Measurements from ENCODE around the gene SPP1. TPM values are rescaled to one million over a fixed set of nuclear protein-coding genes. Genes with fewer than 3 reads are reported as not detected.

The SPP1 gene
- total RNA-seq, 4 donors from 2014 or later = 43.3 to 2,902 (median 151) TPM

DNA sequence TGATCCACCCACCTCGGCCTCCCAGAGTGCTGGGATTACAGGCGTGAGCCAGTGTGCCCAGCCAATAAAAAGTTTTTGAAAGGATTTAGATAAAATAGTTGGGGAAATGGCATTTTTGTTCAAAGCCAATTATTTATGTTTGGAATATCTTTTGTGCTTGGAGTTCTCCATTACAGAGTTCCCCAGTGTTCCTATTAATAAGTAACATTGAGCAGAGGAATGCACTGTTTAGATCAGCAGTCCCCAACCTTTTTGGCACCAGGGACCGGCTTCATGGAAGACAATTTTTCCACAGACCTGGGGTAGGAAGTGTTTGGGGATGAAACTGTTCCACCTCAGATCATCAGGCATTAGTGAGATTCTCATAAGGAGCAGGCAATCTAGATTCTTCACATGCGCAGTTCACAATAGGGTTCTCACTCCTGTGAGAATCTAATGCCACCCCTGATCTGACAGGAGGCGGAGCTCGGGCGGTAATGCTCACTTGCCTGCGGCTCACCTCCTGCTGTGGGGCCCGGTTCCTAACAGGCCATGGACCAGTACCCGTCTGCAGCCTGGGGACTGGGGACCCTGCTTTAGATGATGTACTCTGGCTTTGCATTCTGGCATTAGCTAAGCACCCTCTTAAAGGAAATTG lies 40.3 kb downstream of the SPP1 start:
- TF ChIP-seq, protein P1, sequence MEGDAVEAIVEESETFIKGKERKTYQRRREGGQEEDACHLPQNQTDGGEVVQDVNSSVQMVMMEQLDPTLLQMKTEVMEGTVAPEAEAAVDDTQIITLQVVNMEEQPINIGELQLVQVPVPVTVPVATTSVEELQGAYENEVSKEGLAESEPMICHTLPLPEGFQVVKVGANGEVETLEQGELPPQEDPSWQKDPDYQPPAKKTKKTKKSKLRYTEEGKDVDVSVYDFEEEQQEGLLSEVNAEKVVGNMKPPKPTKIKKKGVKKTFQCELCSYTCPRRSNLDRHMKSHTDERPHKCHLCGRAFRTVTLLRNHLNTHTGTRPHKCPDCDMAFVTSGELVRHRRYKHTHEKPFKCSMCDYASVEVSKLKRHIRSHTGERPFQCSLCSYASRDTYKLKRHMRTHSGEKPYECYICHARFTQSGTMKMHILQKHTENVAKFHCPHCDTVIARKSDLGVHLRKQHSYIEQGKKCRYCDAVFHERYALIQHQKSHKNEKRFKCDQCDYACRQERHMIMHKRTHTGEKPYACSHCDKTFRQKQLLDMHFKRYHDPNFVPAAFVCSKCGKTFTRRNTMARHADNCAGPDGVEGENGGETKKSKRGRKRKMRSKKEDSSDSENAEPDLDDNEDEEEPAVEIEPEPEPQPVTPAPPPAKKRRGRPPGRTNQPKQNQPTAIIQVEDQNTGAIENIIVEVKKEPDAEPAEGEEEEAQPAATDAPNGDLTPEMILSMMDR (IDR thresholded peaks at IDR 0.05; ENCODE audit: low read depth) = no peak

DNA sequence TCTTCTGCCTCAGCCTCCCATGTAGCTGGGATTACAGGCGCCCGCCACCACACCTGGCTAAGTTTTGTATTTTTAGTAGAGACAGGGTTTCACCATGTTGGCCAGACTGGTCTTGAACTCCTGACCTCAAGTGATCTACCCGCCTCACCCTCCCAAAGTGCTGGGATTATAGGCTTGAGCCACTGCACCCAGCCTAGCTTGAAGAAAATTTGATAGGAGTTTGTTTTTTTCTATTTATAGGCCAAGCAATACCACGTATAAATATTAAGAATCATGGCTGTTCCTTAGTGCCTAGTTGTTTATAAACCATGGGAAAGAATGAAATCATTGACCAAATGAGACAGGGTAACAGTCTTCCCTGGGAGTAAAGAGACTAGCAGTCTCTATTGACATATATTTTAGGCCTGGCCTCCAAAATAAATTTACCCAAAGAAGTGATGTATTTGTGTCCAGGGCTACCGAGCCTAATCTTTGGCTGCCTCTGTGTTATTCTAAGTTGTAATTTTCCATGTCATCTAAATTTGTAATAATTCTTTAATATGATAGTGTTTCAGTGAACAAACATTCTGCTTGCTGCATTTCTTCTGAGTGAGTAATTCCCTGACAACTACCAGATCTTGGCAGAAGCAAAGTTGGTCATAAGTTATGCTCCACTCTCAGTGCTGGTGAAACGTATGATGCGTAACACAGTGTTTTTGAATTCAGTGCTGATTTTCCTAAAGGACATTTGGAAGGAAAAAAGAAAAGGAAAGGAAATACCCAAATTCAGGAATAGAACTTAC lies 42.2 kb downstream of the SPP1 start:
- TF ChIP-seq, protein P1 (IDR thresholded peaks at IDR 0.05; ENCODE audit: low read depth) = no peak

DNA sequence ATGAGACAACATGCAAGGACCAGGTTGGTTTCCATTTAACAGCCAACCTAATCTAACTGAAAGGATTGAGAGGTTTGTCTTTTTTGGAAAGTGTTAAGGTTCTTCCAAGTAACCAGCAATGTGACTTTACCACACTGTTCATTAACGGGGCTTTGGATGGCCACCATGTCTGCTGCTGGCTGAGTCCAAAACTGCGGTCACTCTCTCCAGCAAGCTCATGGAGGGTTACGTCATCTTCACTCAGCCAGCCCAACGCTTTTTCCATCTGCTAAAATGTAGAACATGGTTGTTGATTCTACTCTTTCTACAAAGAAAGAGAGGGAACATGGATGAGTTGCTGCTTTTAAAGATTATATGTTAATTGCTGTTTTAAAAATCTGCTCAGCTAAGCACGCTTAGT lies 43.0 kb downstream of the SPP1 start:
- TF ChIP-seq, protein P1 (IDR thresholded peaks at IDR 0.05; ENCODE audit: low read depth) = no peak

DNA sequence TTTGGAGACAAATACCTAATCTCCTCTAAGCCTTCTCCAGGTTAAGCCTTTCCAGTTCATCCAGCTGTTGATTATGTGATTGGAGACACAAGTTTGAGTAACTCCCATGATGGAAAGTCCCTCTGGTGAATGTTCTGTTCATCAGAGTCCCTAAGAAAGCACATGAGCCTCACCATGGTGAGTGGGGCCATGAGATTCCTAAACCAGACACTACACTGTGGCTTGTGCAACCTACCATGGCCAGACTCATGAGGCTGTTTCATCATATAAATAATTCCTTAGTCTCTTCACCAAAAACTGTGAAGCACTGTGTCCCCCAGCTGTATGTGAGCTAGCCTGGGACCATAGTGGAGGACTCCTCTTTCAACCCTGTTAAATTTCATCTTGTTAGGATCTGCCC lies 46.3 kb downstream of the SPP1 start:
- TF ChIP-seq, protein P1 (IDR thresholded peaks at IDR 0.05; ENCODE audit: low read depth) = no peak

DNA sequence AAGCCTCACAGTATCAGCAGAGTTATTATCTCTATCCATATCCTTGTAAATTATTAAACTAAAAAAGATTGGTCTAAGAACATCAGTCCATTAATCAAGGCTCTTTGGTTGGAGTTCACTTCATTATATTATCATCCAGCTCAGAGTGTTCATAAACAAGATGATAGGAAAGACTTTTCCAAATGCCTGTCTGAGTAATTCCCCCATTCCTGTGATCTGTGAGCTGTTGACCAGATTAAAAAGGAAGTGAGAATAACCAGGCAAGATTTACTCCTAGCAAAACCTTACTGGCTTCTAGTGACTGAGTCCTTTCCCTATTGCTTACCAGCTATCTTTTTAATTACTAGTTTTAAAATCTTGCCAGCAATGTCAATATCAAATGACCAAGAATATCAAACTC lies 46.8 kb downstream of the SPP1 start:
- TF ChIP-seq, protein P1 (IDR thresholded peaks at IDR 0.05; ENCODE audit: low read depth) = no peak

DNA sequence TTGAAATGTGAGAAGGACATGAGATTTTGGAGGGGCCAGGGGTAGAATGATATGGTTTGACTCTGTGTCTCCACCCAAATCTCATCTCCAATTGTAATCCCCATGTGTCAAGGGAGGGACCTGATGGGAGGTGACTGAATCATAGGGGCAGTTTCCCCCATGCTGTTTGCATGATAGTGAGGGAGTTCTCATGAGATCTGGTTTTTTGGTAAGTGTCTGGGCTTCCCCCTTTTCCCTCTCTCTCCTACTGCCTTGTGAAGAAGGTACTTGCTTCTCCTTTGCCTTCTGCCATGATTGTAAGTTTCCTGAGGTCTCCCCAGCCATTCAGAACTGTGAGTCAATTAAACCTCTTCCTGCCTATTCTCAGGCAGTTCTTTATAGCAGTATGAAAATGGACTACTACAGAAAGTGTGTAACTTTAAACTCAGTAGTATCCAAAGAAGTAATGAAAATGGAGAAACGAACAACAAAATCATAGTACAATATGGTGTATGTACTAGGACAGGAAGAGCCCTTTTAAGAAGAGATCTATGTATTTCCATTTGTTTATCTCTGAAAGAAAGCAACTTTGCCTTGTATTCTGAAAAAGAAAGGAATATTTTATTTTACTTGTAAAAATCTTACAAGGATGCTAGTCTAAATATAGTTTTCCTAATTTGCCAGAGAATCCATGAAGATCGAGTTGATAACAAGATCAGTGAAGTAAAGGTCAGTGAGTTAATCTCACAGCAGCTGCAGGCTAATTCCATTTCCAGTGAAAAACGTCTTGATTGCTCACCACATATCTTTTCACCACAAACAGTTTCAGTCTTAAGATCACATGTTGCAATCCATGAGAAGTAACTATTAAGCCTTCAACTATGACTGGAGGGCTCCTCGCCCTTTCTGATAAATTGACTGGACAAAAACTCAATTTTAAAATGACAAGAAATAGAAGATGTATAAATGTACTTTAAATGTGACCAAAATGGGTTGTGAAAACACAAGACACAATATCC lies 52.4 kb downstream of the SPP1 start:
- TF ChIP-seq, protein P1 (IDR thresholded peaks at IDR 0.05; ENCODE audit: low read depth) = no peak

All from subcutaneous adipose tissue (tissue), 4 donors.